HG03432 (cell line): Measurements from ENCODE around the gene OXCT1.
A peak's percentile ranks its signal among the peaks of the same experiment; 100 is the strongest.
"Not testable (repeated sequence)": the region's sequence is repeated elsewhere in the genome, so short reads cannot be mapped to it uniquely, and the experiment has no call there.

Experiments
- ATAC-seq: cut with Tn5 transposase; IDR thresholded peaks from one replicate; pipeline ENCODE4 v1.9.1; 2021; ENCODE audit warnings: mild to moderate bottlenecking, moderate library complexity; ENCODE audit not compliant: unreplicated experiment

Gene OXCT1

DNA sequence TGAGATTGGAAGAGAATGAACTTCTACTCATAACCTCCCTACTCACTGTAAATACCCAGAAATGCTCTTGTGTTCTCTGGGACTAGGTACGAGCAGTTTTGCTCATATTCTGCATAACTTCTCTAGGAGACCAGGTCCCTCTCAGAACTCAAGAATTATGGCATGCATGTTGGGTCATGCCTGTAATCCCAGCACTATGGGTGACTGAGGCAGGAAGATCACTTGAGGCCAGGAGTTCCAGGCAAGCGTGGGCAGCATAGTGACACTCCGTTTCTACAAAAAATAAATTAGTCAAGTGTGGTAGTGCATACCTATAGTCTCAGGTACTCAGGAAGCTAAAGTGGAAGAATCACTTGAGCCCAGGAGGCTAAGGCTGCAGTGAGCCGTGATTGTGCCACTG, 141.9 kb downstream of the OXCT1 start:
- ATAC-seq: no peak

DNA sequence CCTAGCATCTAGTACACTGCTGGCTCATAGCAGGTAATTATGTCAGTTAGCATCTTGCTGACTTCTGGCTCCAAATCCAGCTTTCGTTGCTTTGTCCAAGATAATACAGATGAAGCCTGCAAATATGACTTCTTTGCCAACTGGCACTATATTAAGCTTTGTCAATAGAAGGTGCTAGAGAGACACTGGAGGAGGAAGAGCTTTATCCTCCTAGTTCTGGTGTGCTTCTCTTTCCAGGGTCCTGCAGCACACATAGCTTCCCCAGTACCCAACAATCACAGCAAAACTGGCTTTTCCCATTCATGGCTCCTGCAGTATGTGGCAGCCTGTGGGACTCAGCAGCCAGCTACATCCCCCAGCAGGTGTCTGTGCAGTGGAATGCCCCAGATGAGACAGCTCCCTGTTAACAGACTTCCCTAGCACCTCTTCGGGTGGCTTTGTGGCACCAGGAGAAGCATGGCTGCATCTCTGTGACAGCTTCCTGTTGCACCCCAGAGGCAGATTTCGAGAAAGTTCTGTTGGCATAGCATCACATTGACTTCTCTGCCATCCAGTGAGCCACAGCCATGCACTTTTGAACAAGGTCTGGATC, 147.8 kb downstream of the OXCT1 start:
- no peak for ATAC-seq

DNA sequence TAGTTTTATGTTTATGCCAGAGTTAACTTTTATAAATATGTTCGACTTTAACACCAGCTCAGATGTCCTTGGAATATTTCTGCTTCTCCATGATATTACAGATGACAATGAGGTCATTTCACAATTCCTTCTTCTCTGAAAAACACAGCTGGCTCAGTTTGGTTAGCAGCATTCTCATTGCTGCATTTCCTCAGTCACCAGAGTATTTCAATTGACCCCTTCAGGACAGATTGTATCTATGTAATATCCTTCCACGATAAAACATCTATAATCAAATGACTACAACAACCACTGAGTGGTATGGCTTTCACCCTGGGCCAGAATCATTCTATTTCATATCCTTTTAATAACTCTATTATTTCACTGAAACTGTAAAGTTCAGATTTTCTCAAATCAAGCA, 148.7 kb downstream of the OXCT1 start:
- ATAC-seq: no peak

DNA sequence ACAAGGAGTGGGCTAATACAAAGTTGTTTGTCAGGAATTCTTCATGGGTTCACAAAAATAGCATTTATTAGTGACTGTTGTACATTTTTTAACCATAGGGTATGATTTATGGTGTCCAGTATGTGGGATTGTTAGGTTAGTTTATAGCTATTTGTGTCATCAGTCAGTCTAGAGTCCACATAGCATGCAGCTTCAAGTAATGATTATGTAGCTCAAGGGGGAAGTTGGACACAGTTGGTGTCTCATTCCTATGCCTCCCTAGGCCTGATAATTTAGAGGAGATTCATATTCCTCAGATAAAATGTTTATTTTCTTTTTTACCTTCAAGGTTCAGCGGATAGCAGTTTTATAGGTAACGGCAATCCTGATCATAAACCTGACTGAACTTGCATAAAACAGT, 153.8 kb downstream of the OXCT1 start:
- ATAC-seq: no peak

DNA sequence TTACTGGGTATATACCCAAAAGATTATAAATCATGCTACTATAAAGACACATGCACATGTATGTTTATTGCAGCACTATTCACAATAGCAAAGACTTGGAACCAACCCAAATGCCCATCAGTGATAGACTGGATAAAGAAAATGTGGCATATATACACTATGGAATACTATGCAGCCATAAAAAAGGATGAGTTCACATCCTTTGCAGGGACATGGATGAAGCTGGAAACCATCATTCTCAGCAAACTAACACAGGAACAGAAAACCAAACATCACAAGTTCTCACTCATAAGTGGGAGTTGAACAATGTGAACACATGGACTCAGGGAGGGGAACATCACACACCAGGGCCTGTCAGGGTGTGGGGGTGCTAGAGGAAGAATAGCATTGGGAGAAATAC, 155.8 kb downstream of the OXCT1 start:
- ATAC-seq: not testable (repeated sequence)

DNA sequence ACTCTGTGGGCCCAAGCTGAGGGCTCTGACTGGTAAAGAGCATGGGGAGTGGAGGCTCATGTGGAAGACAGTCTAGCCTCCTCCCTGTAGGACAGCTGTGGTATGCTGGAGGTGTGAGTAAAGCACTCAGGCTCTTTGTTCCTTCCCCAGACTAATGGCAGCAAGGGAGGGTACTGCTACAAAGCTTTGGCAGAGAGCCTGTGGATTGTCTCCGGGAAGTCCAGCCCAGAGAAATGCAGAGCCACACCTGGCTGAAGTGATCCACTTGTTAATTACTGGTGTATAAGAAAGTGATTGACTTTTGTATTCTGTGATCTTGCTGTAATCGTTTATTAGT, 161.7 kb downstream of the OXCT1 start:
- peak; percentile 40 for ATAC-seq

DNA sequence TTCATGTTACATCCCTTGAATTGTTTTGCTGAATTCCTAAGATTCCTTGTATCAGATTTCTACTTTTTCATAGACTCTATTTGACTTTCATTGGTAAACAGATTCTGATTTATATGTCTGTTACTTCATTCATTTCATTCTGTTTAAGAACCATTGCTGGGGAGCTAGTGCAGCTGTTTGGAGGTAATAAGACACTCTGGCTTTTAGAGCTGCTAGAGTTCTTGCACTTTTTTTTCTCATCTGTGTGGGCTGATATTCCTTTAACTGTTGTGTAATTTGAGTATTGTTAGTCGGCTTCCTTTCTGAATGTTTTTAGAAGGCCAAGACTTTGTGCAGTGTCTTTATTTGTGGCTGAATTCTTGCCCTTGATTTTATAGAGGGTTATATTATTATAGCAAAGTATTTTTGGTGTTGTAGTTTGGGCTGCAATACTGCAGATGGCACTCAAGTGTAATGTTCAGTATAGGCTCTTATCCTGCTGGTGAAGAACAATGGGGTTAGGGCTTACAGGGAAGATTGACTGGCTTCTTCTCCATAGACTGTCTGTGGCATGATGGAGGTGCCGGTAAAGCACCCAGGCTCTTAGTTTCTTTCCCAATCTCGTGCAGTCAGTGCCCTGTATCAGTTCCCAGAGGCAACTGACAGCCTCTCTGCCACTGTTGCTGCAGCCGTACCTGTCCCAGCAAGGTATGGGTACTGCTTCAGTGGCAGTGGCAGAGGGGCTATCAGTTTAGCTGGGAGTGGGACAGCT, 162.2 kb downstream of the OXCT1 start:
- ATAC-seq: peak; percentile 87

DNA sequence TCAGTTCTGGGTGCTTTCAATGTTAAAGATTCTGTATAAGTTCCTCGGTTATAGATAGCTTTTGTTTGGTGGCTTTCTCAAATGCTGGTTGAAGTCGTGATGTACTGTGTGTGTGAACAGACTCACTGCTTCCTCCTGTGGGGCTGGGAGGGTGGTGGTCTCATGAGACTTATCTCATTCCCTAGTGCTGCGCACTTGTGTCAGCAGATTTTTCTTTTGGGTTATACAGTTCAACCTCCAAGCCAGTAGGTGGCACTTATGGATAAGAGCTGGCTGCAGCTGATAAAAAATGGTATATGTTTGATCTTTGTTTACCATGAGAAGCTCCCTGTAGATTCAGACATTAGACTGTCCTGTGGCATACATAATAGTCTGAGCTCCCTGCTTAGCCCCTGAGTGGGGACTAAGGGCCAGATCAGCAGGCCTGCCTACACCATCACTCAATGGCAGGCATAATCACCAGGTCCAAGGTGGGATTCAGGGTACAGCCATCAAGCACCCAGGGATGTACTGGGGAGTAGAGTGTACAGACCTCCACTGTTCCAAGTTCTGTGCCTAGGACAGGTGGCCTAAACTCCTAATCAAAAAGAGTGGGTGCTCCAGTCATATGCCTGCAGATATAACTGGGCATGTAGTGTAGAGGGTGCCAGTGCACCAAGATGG, 174.2 kb downstream of the OXCT1 start:
- ATAC-seq: peak; percentile 80

DNA sequence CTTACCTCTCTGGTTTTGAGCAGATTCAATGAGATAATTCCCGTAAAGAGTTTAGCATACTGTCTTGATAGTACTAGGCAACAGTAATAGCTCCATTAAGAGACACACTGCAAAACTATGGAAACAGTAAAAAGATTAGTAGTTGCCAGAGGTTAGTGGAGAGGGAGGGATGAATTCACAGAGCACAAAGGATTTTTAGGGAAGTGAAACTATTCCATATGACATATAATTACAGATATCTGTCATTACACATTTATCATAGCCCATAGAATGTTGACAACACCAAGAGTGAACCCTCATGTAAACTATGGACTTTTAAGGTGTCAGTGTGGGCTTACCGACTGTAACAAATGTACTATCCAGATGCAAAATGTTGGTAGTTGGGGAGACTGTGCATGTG, 183.5 kb downstream of the OXCT1 start:
- ATAC-seq: no peak

DNA sequence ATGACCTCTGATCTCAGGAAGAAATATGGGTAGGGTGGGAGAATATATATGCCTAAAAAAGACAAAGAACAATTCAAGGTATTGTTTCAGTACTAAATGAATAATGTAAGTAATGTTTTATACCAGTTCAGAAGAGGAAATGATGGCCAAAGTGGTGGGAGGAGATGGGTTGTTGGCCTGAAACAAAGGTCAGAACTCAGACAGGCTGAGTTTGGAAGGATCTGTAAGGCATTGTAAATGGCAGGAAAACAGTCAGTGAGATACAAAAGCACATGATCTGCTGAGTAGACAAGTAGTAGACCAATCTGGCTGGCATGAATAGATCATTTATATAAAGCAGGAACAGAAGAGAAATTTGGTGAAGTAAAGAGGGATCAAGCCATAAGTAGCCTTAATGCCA, 184.0 kb downstream of the OXCT1 start:
- ATAC-seq: no peak

DNA sequence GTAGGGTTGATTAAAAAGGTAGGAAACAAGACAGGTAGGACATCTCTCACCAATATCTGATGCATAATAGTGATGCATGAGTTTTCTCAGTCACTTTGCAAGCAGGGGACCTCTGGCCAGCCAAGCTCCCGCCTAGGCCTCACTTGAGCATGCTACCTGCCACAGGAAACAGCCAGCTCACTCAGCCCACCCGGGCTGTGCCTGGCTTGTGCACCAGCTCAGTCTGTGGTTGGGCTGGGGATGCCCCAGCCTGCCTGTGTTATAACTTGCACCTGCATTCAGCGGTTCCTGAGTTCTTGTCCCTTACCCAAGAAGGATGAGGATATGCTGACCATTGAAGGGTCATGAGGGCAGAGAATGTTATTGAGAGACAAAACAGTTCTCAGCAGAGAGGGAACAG, 187.0 kb downstream of the OXCT1 start:
- ATAC-seq: peak; percentile 88

DNA sequence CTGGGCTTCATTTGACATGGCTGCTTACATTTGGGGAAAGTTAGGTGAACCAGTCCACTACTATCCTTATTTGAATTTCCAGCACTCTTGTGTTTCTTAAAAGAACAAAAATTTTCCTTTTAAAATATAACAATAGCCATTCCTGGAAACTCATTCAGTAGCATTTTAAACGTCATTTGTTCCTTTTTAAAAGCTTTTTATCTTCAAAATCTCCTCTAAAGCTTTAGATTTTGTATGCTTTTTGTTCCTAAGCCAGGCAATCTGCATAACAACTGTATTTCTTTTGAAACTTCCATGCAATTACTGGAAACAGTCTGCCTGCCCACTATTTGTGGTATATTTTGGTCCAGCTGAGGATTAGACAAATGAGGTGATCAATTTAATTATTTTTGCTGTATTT, 187.6 kb downstream of the OXCT1 start:
- no peak for ATAC-seq

DNA sequence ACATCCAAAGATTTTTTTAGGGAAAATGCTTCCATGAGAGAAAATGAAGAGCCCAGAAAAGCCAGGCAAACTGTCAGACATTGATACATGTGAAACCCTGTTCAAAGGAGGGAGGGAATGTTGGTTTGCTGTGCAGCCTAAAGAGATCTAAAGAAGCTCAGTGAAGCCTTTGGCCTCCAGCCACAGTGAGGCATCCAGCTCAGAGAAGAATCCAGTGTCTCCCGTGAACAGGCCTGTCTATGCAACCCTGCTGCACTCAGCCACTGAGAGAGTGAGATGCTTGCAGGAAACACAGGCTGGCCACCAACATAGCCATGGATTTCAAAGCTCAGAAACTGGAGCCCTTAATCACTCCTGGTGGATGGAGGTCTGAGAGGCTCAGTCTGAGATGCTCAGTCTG, 188.4 kb downstream of the OXCT1 start:
- ATAC-seq: no peak
